BJ (cell line): ENCODE measurements around the gene DIP2C. TPM values are rescaled to one million over a fixed set of nuclear protein-coding genes. Genes with fewer than 3 reads are reported as not detected.
"Not testable (repeated sequence)": the region's sequence is repeated elsewhere in the genome, so short reads cannot be mapped to it uniquely, and the experiment has no call there.

ENCODE experiments used
- CTCF ChIA-PET: fragments of 350-600 bp; formaldehyde crosslinking; extraction: SDS; loops from one replicate; lab custom pipeline; 2021; ENCODE audit warnings: antibody characterized with exemption, inconsistent platforms; lab: Yijun Ruan, JAX
- POLR2A ChIA-PET: fragments of 300-600 bp; sonication (Branson Sonifier 250); formaldehyde crosslinking; extraction: SDS; loops from one replicate; lab custom pipeline; 2021; ENCODE audit warnings: antibody characterized with exemption; lab: Charles Lee
- DNase-seq: peaks from one replicate; pipeline ENCODE4 v3.0.0-alpha.2; 2011; ENCODE audit warnings: low read depth
- H3K27me3 ChIP-seq: 2 replicates; pipeline ENCODE4 v1.6.0; 2011; ENCODE audit warnings: low read length; ENCODE audit not compliant: control insufficient read depth, insufficient read depth
- H3K36me3 ChIP-seq: 2 replicates; pipeline ENCODE4 v1.5.1; 2011; ENCODE audit warnings: low read length; ENCODE audit not compliant: control insufficient read depth, insufficient read depth
- H3K4me3 ChIP-seq: 2 replicates; pipeline ENCODE4 v1.5.1; 2011; ENCODE audit warnings: low read depth, mild to moderate bottlenecking, control low read depth, low read length
- polyA plus RNA-seq: library from polyadenylated mRNA; depleted of rRNA; stranded (reverse); fragments of >200 nt; gene quantifications from 2 replicates; pipeline ENCODE4 v1.2.3, GENCODE V29; 2011
- TF ChIP-seq, protein P1 (sequence below): IDR thresholded peaks from 2 replicates; pipeline ENCODE4 v1.5.1; 2011; ENCODE audit warnings: low read depth, mild to moderate bottlenecking, control low read depth, inconsistent platforms, low read length, moderate library complexity; ENCODE audit not compliant: insufficient read depth

The DIP2C gene
- polyA plus RNA-seq, 1 experiment, result 9.3 TPM

DNA sequence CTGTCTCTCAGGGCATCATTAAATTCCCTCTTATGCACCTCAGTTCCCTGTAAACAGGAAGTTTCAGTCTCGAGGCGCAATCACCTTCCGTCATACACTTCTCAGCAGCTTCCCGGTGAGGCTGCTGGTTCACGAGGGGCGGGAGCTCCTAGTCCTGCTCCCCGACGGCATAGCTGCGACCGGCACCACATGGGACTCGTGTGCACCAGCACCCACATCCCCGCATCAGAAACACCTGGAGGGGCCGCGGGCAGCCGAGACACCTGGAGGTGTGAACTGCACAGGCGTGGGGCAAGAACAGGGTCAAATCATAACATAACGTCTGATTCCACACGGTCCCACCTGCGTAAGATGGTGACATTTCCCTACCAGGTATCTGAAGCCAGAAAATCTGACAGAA is 52.7 kb downstream of the DIP2C start:
- Histone ChIP-seq H3K4me3 (no peak overlapping the region), H3K36me3 (0 out of 2 replicates have a peak, but pooled peaks cover 2% of the 10 kb centered on the region), H3K27me3 (no peaks in the 10 kb centered on the region)
- DNase-seq, result no peak
- ChIA-PET POLR2A (no interaction called here), CTCF (no interaction called here)
- TF ChIP-seq, protein P1, sequence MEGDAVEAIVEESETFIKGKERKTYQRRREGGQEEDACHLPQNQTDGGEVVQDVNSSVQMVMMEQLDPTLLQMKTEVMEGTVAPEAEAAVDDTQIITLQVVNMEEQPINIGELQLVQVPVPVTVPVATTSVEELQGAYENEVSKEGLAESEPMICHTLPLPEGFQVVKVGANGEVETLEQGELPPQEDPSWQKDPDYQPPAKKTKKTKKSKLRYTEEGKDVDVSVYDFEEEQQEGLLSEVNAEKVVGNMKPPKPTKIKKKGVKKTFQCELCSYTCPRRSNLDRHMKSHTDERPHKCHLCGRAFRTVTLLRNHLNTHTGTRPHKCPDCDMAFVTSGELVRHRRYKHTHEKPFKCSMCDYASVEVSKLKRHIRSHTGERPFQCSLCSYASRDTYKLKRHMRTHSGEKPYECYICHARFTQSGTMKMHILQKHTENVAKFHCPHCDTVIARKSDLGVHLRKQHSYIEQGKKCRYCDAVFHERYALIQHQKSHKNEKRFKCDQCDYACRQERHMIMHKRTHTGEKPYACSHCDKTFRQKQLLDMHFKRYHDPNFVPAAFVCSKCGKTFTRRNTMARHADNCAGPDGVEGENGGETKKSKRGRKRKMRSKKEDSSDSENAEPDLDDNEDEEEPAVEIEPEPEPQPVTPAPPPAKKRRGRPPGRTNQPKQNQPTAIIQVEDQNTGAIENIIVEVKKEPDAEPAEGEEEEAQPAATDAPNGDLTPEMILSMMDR, result no peak

DNA sequence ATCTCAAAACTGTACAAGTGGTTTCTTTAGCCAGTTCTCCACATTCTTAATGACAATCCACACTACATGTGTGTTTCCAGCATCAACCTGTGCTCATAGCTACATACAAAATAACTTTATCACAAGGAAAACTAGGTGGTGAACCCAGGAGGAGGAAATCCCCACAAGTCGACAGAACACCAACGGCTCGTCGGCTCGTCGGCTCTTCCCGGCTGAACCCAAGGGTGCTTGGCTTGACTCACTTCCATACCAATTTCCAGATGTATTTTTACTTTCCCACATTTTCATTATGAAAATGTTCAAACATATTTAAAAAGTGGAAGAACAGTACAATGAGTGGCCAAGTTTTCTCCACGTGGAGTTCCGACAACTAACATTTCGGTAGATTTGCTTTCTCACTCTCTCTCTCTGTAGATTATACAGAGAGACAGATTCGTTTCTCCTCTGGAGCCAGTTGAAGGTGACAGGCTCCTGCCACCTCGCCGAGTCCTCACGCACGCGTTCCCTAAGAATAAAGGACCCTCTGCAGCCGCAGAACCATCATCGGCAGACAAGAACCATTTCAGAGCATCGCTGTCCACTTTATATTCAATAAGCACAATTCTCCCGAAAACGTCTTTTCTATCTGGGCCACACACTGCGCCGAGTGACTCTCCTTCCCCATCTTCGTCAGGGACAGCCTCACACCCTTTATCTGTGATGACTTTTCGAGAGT is 53.3 kb downstream of the DIP2C start:
- ChIA-PET POLR2A (no interaction called here), CTCF (no interaction called here)
- TF ChIP-seq, protein P1, result no peak
- H3K27me3 ChIP-seq, result no peaks in the 10 kb centered on the region
- no peak overlapping the region for H3K4me3 ChIP-seq
- H3K36me3 ChIP-seq, result 0 out of 2 replicates have a peak, but pooled peaks cover 2% of the 10 kb centered on the region
- no peak for DNase-seq

DNA sequence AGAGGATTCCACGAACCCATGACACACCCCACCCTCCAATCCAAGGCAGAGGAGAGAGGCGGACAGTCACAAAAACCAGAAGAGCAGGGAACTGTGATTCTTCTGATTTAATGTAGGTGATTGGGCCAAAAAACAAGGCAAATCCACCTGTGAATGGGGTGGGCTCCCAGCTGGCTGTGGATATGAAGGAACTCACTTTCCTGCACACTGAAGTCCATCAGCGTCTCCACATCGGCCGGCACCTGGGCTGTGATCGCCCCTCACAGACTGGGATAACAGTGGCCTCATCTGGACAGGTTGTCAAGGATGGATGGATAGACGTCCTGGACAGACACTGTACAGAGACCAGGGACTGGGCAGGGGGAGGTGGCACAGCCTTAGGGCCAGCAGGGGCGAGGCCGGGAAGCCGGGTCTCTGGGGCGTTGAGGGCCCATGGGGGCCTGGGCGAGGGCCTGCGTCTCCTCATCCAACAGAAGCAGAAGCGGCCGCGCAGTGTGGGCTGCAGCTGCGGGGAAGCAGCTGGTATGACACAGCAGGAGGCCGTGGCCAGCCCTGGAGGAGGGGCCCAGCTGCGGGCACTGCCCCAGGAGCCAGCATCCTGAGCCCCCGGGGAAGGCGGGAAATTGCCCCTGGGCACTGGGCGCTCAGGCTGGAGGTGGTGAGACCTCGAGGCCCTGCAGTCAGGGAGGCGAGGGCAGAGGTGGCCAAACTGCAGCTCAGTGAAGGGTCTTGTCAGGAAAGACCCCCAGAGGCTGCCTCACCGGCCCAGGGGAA is 54.2 kb downstream of the DIP2C start:
- Histone ChIP-seq H3K36me3 (0 out of 2 replicates have a peak, but pooled peaks cover 2% of the 10 kb centered on the region), H3K4me3 (no peak overlapping the region), H3K27me3 (no peaks in the 10 kb centered on the region)
- no peak for DNase-seq
- POLR2A ChIA-PET, result no interaction called here
- CTCF ChIA-PET, result no interaction called here
- TF ChIP-seq, protein P1, result no peak

DNA sequence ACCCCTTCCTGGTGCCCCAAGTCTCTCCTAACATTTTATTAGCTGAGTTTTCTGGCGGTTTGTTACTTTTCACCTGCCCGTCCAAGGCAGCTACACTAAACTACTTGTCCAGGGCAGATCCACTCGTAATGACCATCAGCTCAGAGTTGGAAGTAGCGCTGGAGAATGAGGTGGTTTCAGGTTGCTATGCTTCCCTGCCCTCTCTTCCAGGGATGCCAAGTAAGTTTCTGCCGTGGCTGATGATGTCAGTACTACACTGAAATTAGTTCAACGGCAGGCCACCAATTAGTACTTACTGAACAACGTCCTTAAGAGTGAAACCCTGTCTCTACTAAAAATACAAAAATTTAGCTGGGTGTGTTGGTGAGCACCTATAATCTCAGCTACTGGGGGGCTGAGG is 55.2 kb downstream of the DIP2C start:
- POLR2A ChIA-PET, result no interaction called here
- TF ChIP-seq, protein P1, result no peak
- Histone ChIP-seq H3K27me3 (no peaks in the 10 kb centered on the region), H3K36me3 (peaks cover 4% of the 10 kb centered on the region), H3K4me3 (no peak overlapping the region)
- no peak for DNase-seq
- CTCF ChIA-PET, result no interaction called here

DNA sequence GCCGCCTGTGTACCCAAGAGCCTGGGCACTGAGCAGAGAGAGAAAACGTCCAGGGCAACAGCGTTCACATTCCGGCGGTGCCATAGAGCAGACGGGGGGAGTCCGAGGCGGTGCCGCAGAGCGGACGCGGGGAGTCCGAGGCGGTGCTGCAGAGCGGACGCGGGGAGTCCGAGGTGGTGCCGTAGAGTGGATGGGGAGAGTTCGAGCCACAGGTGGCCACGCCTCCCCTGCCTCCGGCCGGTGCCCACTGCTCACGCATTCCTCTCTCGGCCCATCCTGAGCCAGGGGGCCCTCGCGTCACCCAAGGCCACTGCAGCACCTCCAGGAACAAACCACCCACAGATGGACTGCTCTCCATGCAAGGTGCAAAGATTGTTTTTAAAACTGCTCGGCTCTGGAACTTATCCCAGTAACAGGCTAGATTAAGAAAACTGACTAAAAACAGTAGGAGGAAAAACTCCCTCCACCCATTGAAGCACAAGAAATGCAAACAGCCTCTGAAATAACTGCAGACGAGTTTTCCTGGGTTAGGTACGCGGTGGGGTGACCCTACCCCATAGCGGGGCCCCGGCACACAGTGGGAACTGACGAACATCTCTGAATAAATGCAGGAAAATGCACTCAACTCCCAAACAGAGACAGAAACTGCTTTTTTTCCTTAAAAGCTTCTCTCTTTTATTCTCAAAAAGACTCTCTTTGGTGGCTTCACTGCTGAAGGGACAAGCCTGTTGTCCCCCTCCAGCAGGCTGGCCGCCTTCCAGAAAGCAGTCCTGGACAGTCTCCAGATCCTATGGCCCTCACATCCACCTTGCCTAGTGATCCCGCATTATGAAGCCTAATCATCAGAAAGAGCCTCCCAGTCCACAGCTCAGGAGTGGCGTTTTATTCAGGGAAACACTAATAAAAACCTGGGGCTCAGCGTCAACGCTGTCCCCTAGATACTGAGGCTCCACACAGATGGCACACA is 55.9 kb downstream of the DIP2C start:
- no peak for DNase-seq
- ChIA-PET POLR2A (no interaction called here), CTCF (no interaction called here)
- Histone ChIP-seq H3K36me3 (peaks cover 2% of the 10 kb centered on the region), H3K4me3 (no peak overlapping the region), H3K27me3 (no peaks in the 10 kb centered on the region)
- TF ChIP-seq, protein P1, result no peak

DNA sequence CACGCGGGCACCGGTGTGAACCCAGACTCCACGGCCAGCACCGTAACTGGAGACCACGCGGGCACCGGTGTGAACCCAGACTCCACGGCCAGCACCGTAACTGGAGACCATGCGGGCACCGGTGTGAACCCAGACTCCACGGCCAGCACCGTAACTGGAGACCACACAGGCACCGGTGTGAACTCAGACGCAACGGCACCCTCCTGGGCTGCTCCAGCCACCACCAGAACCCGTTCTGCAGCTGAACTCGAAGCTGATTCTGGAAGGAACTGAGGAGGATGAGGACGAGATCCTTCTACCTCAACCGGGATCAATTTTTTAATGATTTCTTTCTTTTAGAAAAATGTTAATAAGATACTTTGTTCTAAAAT is 56.7 kb downstream of the DIP2C start:
- DNase-seq, H3K36me3 ChIP-seq, CTCF ChIA-PET, POLR2A ChIA-PET, H3K27me3 ChIP-seq, H3K4me3 ChIP-seq: not testable (repeated sequence)

DNA sequence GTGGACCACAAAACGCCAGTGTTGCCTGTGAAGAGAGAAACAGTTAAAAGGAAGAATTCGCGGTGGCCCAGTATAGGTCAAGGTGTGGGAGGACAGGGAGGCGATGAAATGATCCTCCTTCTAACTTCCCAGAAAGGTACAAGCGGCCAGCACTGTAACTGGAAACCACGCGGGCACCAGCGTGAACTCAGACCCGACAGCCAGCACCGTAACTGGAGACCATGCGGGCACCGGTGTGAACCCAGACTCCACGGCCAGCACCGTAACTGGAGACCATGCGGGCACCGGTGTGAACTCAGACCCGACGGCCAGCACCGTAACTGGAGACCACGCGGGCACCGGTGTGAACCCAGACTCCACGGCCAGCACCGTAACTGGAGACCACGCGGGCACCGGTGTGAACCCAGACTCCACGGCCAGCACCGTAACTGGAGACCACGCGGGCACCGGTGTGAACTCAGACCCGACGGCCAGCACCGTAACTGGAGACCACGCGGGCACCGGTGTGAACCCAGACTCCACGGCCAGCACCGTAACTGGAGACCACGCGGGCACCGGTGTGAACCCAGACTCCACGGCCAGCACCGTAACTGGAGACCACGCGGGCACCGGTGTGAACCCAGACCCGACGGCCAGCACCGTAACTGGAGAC is 57.2 kb downstream of the DIP2C start:
- CTCF ChIA-PET, result interaction anchor here (0.5 kb wide), 1 partner anchor 14 kb away, joined by 3 read pairs; no protein-coding TSS in a partner anchor
- H3K36me3 ChIP-seq, DNase-seq, POLR2A ChIA-PET, H3K27me3 ChIP-seq, H3K4me3 ChIP-seq: not testable (repeated sequence)
